Prostate gland (tissue), 2 donors: ENCODE measurements around the gene PAMR1. TPM values are rescaled to one million over a fixed set of nuclear protein-coding genes. Genes with fewer than 3 reads are reported as not detected.
"Not testable (repeated sequence)": the region's sequence is repeated elsewhere in the genome, so short reads cannot be mapped to it uniquely, and the experiment has no call there.

Experiments
- DNase-seq: peaks from one replicate; pipeline ENCODE4 v3.0.0-alpha.2; 2019; ENCODE audit warnings: low spot score
- H3K27ac ChIP-seq, 2 donors: fragments of 200-600 bp; sonication (generic); 2 replicates each; pipeline ENCODE4 v1.5.1; 2017 to 2019
- H3K27me3 ChIP-seq: fragments of 200-600 bp; sonication (generic); replicated peaks from 2 replicates; pipeline ENCODE4 v1.5.1; 2019; ENCODE audit not compliant: insufficient read depth
- H3K36me3 ChIP-seq, 2 donors: fragments of 200-600 bp; sonication (generic); 1 replicate in 1 of 2; 2 replicates in 1 of 2; pipeline versions ENCODE4 v1.5.1 to v1.8.1; 2017 to 2019
- H3K4me1 ChIP-seq: fragments of 200-600 bp; sonication (generic); replicated peaks from 2 replicates; pipeline ENCODE4 v1.5.1; 2019
- H3K4me3 ChIP-seq, 2 donors: fragments of 200-600 bp; sonication (generic); 2 replicates each; pipeline ENCODE4 v1.5.1; 2017 to 2019
- H3K9me3 ChIP-seq: fragments of 200-600 bp; sonication (generic); 2 replicates; pipeline ENCODE4 v1.5.1; 2017
- CTCF ChIP-seq, 4 experiments: fragments of 200-600 bp in 2 of 4; fragments of 450-650 bp in 2 of 4; sonication (generic) in 2 of 4; IDR thresholded peaks; 1 replicate in 3 of 4; 2 replicates in 1 of 4; pipeline ENCODE4 v1.5.1; 2016 to 2019; ENCODE audit warnings: antibody characterized with exemption in 4 of 4, mild to moderate bottlenecking in 2 of 4, moderate library complexity in 2 of 4
- POLR2A ChIP-seq: fragments of 450-650 bp; IDR thresholded peaks from one replicate; pipeline ENCODE4 v1.6.1; 2016; ENCODE audit warnings: antibody characterized with exemption, mild to moderate bottlenecking
- POLR2AphosphoS5 ChIP-seq: sonication (generic); formaldehyde crosslinking; IDR thresholded peaks from one replicate; pipeline ENCODE4 v1.6.1; 2017; ENCODE audit warnings: antibody characterized with exemption
- WGBS: methylation state at CpG from one replicate; pipeline ENCODE4 v1.1.5; 2018; 5-methylcytosine and 5-hydroxymethylcytosine counted together
- intact Hi-C: fragments of 100-400 bp; cut with DNase I; formaldehyde crosslinking; loops from one replicate; pipeline ENCODE4 v1.14.2; 2022
- total RNA-seq, 2 donors: library from RNA; depleted of rRNA; stranded (reverse); fragments of >200 nt; gene quantifications; one replicate each; pipeline ENCODE4 v1.1.0, GENCODE V29; 2016

PAMR1 gene
- total RNA-seq, 2 donors from 2014 or later, result 2.5 to 6.5 TPM

GRCh38 chr11:35526370-35526792 lies 965 bp upstream of the PAMR1 start:
- 64% methylated on average over 6 of the region's 6 CpGs for WGBS
- no peak overlapping the region for H3K27ac ChIP-seq
- intact Hi-C loops, result no loop called here
- no peaks in the 10 kb centered on the region for H3K36me3 ChIP-seq
- no peaks in the 10 kb centered on the region for H3K4me1 ChIP-seq
- H3K9me3 ChIP-seq, result no peaks in the 10 kb centered on the region
- TF ChIP-seq POLR2AphosphoS5 (no peak), CTCF (IDR thresholded peaks at IDR 0.05) (no peak), POLR2A (no peak)
- no peaks in the 10 kb centered on the region for H3K27me3 ChIP-seq
- no peak overlapping the region for H3K4me3 ChIP-seq
- DNase-seq, result no peak

GRCh38 chr11:35524780-35525179 lies 636 bp downstream of the PAMR1 start:
- DNase-seq, result no peak
- 27% methylated on average over 4 of the region's 4 CpGs for WGBS
- no peak for TF ChIP-seq POLR2A
- no peak for TF ChIP-seq CTCF (IDR thresholded peaks at IDR 0.05)
- no peak for TF ChIP-seq POLR2AphosphoS5
- intact Hi-C loops, result no loop called here
- Histone ChIP-seq H3K36me3 (no peaks in the 10 kb centered on the region), H3K27me3 (no peaks in the 10 kb centered on the region), H3K27ac (no peak overlapping the region), H3K4me3 (peak overlapping the region; percentile 18 to 23), H3K9me3 (no peaks in the 10 kb centered on the region), H3K4me1 (no peaks in the 10 kb centered on the region)

- intact Hi-C loops, result no loop called here
- Histone ChIP-seq H3K27me3 (no peaks in the 10 kb centered on the region), H3K4me3 (peak overlapping the region in 1 of 2 donors; percentile 23), H3K9me3 (no peaks in the 10 kb centered on the region), H3K27ac (no peak overlapping the region), H3K4me1 (no peaks in the 10 kb centered on the region), H3K36me3 (no peaks in the 10 kb centered on the region)
- TF ChIP-seq POLR2A, result no peak
- DNase-seq, result no peak
- WGBS, result 55% methylated on average over 5 of the region's 5 CpGs
Measured at GRCh38 chr11:35523861-35524260, 1.6 kb downstream of the PAMR1 start.

GRCh38 chr11:35523331-35523768 lies 2.1 kb downstream of the PAMR1 start:
- 57% methylated on average over 7 of the region's 7 CpGs for WGBS
- Histone ChIP-seq H3K27me3 (no peaks in the 10 kb centered on the region), H3K4me1 (no peaks in the 10 kb centered on the region), H3K4me3 (peak overlapping the region in 1 of 2 donors; percentile 23), H3K27ac (no peak overlapping the region), H3K9me3 (no peaks in the 10 kb centered on the region), H3K36me3 (no peaks in the 10 kb centered on the region)
- intact Hi-C loops, result no loop called here
- TF ChIP-seq CTCF (IDR thresholded peaks at IDR 0.05) (no peak), POLR2AphosphoS5 (no peak), POLR2A (no peak)
- no peak for DNase-seq

- H3K27ac ChIP-seq, H3K36me3 ChIP-seq, H3K4me3 ChIP-seq, H3K4me1 ChIP-seq, intact Hi-C loops, H3K9me3 ChIP-seq, H3K27me3 ChIP-seq, DNase-seq: not testable (repeated sequence)
- whole genome bisulfite sequencing, result 93% methylated on average over 5 of the region's 5 CpGs
Measured at GRCh38 chr11:35522091-35522490, 3.3 kb downstream of the PAMR1 start.

GRCh38 chr11:35520376-35520775 lies 5.0 kb downstream of the PAMR1 start:
- H3K36me3 ChIP-seq, result no peaks in the 10 kb centered on the region
- no peak overlapping the region for H3K4me3 ChIP-seq
- WGBS, result 79% methylated on average over 1 of the region's 1 CpG
- intact Hi-C loops, result no loop called here
- TF ChIP-seq POLR2AphosphoS5, result no peak
- no peak for TF ChIP-seq CTCF (IDR thresholded peaks at IDR 0.05)
- no peak for TF ChIP-seq POLR2A
- DNase-seq, result no peak
- no peak overlapping the region for H3K27ac ChIP-seq
- no peaks in the 10 kb centered on the region for H3K27me3 ChIP-seq
- no peaks in the 10 kb centered on the region for H3K4me1 ChIP-seq
- H3K9me3 ChIP-seq, result no peaks in the 10 kb centered on the region
